ENCODE data around the gene CAPS2. TPM values are rescaled to one million over a fixed set of nuclear protein-coding genes. Genes with fewer than 3 reads are reported as not detected.

Gene CAPS2
- total RNA-seq, 4 donors from 2014 or later, result 18.8 to 33.0 (median 30.9) TPM

- TF ChIP-seq EP300 (IDR thresholded peaks at IDR 0.05), result no peak
- TF ChIP-seq POLR2A (IDR thresholded peaks at IDR 0.05), result no peak
- no peak for TF ChIP-seq CTCF (IDR thresholded peaks at IDR 0.05)
- Histone ChIP-seq H3K27me3 (no peaks in the 10 kb centered on the region), H3K4me1 (no peaks in the 10 kb centered on the region), H3K27ac (no peak overlapping the region), H3K9me3 (no peaks in the 10 kb centered on the region), H3K36me3 (no peaks in the 10 kb centered on the region), H3K4me3 (no peak overlapping the region)
- 75 to 94% methylated on average over 3 of the region's 3 CpGs for WGBS, 2 donors
- no peak for DNase-seq (ENCODE audit: low spot score in 2 of 2)
These were observed 6.5 kb downstream of the CAPS2 start for GRCh38 chr12:75323663-75324062.

- no peaks in the 10 kb centered on the region for H3K4me1 ChIP-seq
- no peak overlapping the region for H3K27ac ChIP-seq
- H3K9me3 ChIP-seq, result no peaks in the 10 kb centered on the region
- no peak for DNase-seq (ENCODE audit: low spot score in 2 of 2)
- H3K27me3 ChIP-seq, result no peaks in the 10 kb centered on the region
- no peak for TF ChIP-seq POLR2A (IDR thresholded peaks at IDR 0.05)
- no peak for TF ChIP-seq EP300 (IDR thresholded peaks at IDR 0.05)
- TF ChIP-seq CTCF (IDR thresholded peaks at IDR 0.05), result no peak
- 0% methylated on average over 1 of the region's 1 CpG for WGBS, 2 donors
- H3K36me3 ChIP-seq, result no peaks in the 10 kb centered on the region
- no peak overlapping the region for H3K4me3 ChIP-seq
These were observed 7.7 kb downstream of the CAPS2 start for GRCh38 chr12:75322464-75322863.

- TF ChIP-seq EP300 (IDR thresholded peaks at IDR 0.05), result no peak
- 90 to 91% methylated on average over 3 of the region's 3 CpGs for WGBS, 2 donors
- H3K27me3 ChIP-seq, result no peaks in the 10 kb centered on the region
- DNase-seq (ENCODE audit: low spot score in 2 of 2), result no peak
- H3K9me3 ChIP-seq, result no peaks in the 10 kb centered on the region
- H3K4me3 ChIP-seq, result no peak overlapping the region
- no peaks in the 10 kb centered on the region for H3K4me1 ChIP-seq
- H3K27ac ChIP-seq, result no peak overlapping the region
- H3K36me3 ChIP-seq, result no peaks in the 10 kb centered on the region
These were observed 12.3 kb downstream of the CAPS2 start for GRCh38 chr12:75317784-75318183.

- Histone ChIP-seq H3K9me3 (no peaks in the 10 kb centered on the region), H3K4me1 (no peaks in the 10 kb centered on the region), H3K36me3 (no peaks in the 10 kb centered on the region), H3K27ac (no peak overlapping the region), H3K27me3 (no peaks in the 10 kb centered on the region), H3K4me3 (no peak overlapping the region)
- no peak for DNase-seq (ENCODE audit: low spot score in 2 of 2)
- TF ChIP-seq EP300 (IDR thresholded peaks at IDR 0.05) (no peak), CTCF (IDR thresholded peaks at IDR 0.05) (no peak), POLR2A (IDR thresholded peaks at IDR 0.05) (no peak)
These were observed 14.6 kb downstream of the CAPS2 start for GRCh38 chr12:75315518-75315917.

- 77 to 79% methylated on average over 3 of the region's 3 CpGs for WGBS, 2 donors
- no peak for DNase-seq (ENCODE audit: low spot score in 2 of 2)
- H3K4me1 ChIP-seq, result no peaks in the 10 kb centered on the region
- peaks cover 0 to 10% (median 0%) of the 10 kb centered on the region in 3 donors for H3K36me3 ChIP-seq
- no peaks in the 10 kb centered on the region for H3K27me3 ChIP-seq
- no peaks in the 10 kb centered on the region for H3K9me3 ChIP-seq
- no peak overlapping the region for H3K27ac ChIP-seq
- no peak overlapping the region for H3K4me3 ChIP-seq
- TF ChIP-seq EP300 (IDR thresholded peaks at IDR 0.05), result no peak
- no peak for TF ChIP-seq CTCF (IDR thresholded peaks at IDR 0.05)
- no peak for TF ChIP-seq POLR2A (IDR thresholded peaks at IDR 0.05)
These were observed 18.8 kb downstream of the CAPS2 start for GRCh38 chr12:75311369-75311768.

- no peak for TF ChIP-seq CTCF (IDR thresholded peaks at IDR 0.05)
- TF ChIP-seq POLR2A (IDR thresholded peaks at IDR 0.05), result no peak
- TF ChIP-seq EP300 (IDR thresholded peaks at IDR 0.05), result no peak
- DNase-seq (ENCODE audit: low spot score in 2 of 2), result no peak
- H3K9me3 ChIP-seq, result no peaks in the 10 kb centered on the region
- 86 to 89% methylated on average over 2 of the region's 2 CpGs for WGBS, 2 donors
- no peaks in the 10 kb centered on the region for H3K27me3 ChIP-seq
- no peak overlapping the region for H3K27ac ChIP-seq
- no peaks in the 10 kb centered on the region for H3K4me1 ChIP-seq
- peaks cover 0 to 40% (median 0%) of the 10 kb centered on the region in 3 donors for H3K36me3 ChIP-seq
- no peak overlapping the region for H3K4me3 ChIP-seq
These were observed 21.8 kb downstream of the CAPS2 start for GRCh38 chr12:75308279-75308678.
